ENCODE results near the gene MUTYH.
"Not testable (repeated sequence)": the region's sequence is repeated elsewhere in the genome, so short reads cannot be mapped to it uniquely, and the experiment has no call there.

The MUTYH gene

DNA sequence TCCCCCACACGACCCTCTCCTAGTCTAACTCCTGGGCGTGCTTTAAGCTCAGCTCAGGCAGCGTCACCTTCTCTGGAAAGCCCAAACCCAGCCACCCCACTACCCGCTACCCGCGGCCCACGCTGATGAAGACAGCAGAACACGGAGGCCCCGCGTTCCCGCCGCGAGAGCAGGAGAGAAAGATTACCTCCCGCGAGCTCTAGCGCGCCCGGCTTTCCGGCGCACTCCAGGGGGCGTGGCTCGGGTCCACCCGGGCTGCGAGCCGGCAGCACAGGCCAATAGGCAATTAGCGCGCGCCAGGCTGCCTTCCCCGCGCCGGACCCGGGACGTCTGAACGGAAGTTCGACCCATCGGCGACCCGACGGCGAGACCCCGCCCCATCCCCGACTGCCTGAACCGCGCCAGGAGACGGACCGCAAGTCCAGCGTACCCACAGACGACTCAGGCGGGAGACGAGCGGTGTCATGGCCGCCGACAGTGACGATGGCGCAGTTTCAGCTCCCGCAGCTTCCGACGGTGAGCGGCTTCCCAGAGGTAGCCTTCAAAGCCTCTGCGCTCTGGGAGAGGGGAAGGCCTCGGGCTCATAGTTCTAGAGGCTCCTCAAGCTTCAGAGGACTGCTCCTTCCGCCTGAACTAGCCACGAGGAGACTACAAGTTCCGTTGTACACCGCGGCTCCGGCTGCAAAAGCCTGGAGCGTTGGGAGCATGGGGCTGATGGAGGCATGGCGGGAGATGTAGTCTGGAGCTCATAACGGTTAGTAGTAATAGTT, at the start of gene MUTYH, which contains the start of gene TOE1:
Gene MUTYH, minus strand, starts transcription at position 652 of the 770 bp plus-strand sequence. CDS start 5,935 bp downstream, outside the sequence.
Gene TOE1, plus strand, starts transcription at position 382 of the 770 bp plus-strand sequence. Its CDS starts 83 bp downstream, at position 465.
- DNase-seq (ENCODE audit: low spot score), result peak; percentile 95
- Histone ChIP-seq H3K9me3 (ENCODE audit: severe bottlenecking) (no peaks in the 10 kb centered on the region), H3K27me3 (ENCODE audit: insufficient read depth, poor library complexity, severe bottlenecking) (no peaks in the 10 kb centered on the region), H3K27ac (ENCODE audit: poor library complexity, severe bottlenecking) (peak within 1 kb of the TSS; percentile 81), H3K4me3 (ENCODE audit: severe bottlenecking) (peak within 1 kb of the TSS; percentile 55), H3K36me3 (ENCODE audit: low read depth) (peaks cover 34% of the 10 kb centered on the region), H3K4me1 (ENCODE audit: insufficient read depth, poor library complexity, severe bottlenecking) (no peaks in the 10 kb centered on the region)
- TF ChIP-seq, protein P1, sequence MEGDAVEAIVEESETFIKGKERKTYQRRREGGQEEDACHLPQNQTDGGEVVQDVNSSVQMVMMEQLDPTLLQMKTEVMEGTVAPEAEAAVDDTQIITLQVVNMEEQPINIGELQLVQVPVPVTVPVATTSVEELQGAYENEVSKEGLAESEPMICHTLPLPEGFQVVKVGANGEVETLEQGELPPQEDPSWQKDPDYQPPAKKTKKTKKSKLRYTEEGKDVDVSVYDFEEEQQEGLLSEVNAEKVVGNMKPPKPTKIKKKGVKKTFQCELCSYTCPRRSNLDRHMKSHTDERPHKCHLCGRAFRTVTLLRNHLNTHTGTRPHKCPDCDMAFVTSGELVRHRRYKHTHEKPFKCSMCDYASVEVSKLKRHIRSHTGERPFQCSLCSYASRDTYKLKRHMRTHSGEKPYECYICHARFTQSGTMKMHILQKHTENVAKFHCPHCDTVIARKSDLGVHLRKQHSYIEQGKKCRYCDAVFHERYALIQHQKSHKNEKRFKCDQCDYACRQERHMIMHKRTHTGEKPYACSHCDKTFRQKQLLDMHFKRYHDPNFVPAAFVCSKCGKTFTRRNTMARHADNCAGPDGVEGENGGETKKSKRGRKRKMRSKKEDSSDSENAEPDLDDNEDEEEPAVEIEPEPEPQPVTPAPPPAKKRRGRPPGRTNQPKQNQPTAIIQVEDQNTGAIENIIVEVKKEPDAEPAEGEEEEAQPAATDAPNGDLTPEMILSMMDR (IDR thresholded peaks at IDR 0.05; ENCODE audit: poor library complexity, severe bottlenecking), result no peak
- ATAC-seq (ENCODE audit: low read depth), result peak; percentile 82

DNA sequence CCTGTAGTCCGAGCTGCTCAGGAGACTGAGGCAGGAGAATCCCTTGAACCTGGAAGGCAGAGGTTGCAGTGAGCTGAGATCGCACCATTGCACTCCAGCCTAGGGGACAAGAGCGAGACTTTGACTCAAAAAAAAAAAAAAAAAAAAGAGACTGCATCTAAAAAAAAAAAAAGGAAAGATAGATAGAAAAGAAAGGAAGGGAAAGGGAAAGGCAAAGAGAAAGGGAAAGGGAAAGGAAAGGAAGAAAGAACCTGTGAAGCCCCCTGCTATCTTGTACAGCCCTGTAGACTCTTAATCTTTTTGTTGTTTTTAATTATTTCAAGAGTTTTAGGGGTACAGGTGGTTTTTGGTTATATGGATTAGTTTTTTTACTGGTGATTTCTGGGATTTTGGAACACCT, 46.0 kb upstream of the MUTYH start:
- no peaks in the 10 kb centered on the region for H3K36me3 ChIP-seq (ENCODE audit: low read depth)
- H3K9me3 ChIP-seq (ENCODE audit: severe bottlenecking), result no peaks in the 10 kb centered on the region
- H3K4me1 ChIP-seq (ENCODE audit: insufficient read depth, poor library complexity, severe bottlenecking), result peaks cover 3% of the 10 kb centered on the region
- H3K27ac ChIP-seq (ENCODE audit: poor library complexity, severe bottlenecking), result no peak overlapping the region
- no peaks in the 10 kb centered on the region for H3K27me3 ChIP-seq (ENCODE audit: insufficient read depth, poor library complexity, severe bottlenecking)
- no peak overlapping the region for H3K4me3 ChIP-seq (ENCODE audit: severe bottlenecking)
- DNase-seq (ENCODE audit: low spot score) (no peak), ATAC-seq (ENCODE audit: low read depth) (no peak)
- TF ChIP-seq, protein P1 (IDR thresholded peaks at IDR 0.05; ENCODE audit: poor library complexity, severe bottlenecking), result no peak

DNA sequence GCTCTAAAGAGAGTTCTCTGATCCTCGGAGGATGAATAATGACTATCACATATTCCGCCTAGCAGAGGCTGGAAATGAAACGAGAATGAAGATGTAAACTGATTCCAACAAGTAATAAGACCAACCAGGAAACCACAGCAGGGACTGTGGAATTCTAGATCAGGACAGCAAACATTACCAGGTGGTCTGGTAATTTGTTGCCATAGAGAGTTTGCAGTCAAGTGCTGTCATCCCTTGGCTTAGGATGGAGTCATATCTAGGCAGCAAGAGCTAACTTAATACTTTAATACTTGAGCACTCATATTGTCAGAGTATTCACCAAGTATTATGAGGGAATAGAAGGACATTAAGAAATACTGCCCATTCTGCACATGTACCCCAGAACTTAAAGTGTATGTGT, 45.1 kb upstream of the MUTYH start:
- TF ChIP-seq, protein P1 (IDR thresholded peaks at IDR 0.05; ENCODE audit: poor library complexity, severe bottlenecking), result no peak
- Histone ChIP-seq H3K27ac (ENCODE audit: poor library complexity, severe bottlenecking) (no peak overlapping the region), H3K4me1 (ENCODE audit: insufficient read depth, poor library complexity, severe bottlenecking) (peaks cover 10% of the 10 kb centered on the region), H3K4me3 (ENCODE audit: severe bottlenecking) (no peak overlapping the region), H3K27me3 (ENCODE audit: insufficient read depth, poor library complexity, severe bottlenecking) (no peaks in the 10 kb centered on the region), H3K9me3 (ENCODE audit: severe bottlenecking) (no peaks in the 10 kb centered on the region), H3K36me3 (ENCODE audit: low read depth) (no peaks in the 10 kb centered on the region)
- no peak for ATAC-seq (ENCODE audit: low read depth)
- DNase-seq (ENCODE audit: low spot score), result no peak

DNA sequence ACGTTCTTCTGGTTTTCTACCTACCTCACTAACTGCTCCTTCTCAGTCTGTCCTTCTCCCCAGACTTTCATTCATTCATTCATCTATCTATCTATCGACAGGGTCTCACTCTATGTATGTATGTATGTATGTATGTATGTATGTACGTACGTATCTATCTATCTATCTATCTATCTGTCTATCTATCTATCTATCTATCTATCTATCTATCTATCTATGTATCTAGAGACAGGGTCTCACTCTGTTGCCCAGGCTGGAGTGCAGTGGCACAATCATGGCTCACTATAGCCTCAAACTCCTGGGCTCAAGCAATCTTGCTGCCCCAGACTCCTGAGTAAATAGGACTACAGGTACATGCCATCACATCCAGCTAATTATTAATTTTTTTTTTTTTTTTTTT, 44.0 kb upstream of the MUTYH start:
- not testable (repeated sequence) for H3K27ac ChIP-seq (ENCODE audit: poor library complexity, severe bottlenecking); H3K4me3 ChIP-seq (ENCODE audit: severe bottlenecking); DNase-seq (ENCODE audit: low spot score); H3K36me3 ChIP-seq (ENCODE audit: low read depth); H3K27me3 ChIP-seq (ENCODE audit: insufficient read depth, poor library complexity, severe bottlenecking); H3K4me1 ChIP-seq (ENCODE audit: insufficient read depth, poor library complexity, severe bottlenecking); H3K9me3 ChIP-seq (ENCODE audit: severe bottlenecking); ATAC-seq (ENCODE audit: low read depth)

DNA sequence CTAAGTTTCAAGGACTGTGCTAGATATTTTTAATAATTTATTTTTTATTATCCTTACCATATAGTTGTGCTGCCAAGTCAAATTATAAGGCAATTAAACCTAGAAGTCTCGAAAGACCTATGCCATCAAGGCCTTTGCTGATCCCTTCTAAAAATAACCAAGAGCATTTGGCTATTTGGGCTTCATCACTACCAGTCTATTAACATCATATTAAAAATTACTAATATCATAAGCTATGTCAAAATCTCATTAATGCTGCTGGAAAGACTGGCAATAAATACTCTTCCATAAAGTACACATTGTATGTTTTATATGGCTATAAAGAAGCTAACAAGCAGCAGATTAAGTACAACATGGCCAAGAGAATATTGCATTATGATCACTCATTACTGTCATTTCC, 43.0 kb upstream of the MUTYH start:
- Histone ChIP-seq H3K27me3 (ENCODE audit: insufficient read depth, poor library complexity, severe bottlenecking) (no peaks in the 10 kb centered on the region), H3K9me3 (ENCODE audit: severe bottlenecking) (no peaks in the 10 kb centered on the region), H3K27ac (ENCODE audit: poor library complexity, severe bottlenecking) (no peak overlapping the region), H3K4me1 (ENCODE audit: insufficient read depth, poor library complexity, severe bottlenecking) (peaks cover 10% of the 10 kb centered on the region), H3K36me3 (ENCODE audit: low read depth) (no peaks in the 10 kb centered on the region), H3K4me3 (ENCODE audit: severe bottlenecking) (no peak overlapping the region)
- no peak for DNase-seq (ENCODE audit: low spot score)
- no peak for ATAC-seq (ENCODE audit: low read depth)
- TF ChIP-seq, protein P1 (IDR thresholded peaks at IDR 0.05; ENCODE audit: poor library complexity, severe bottlenecking), result no peak

Data from RWPE2 (cell line).